Neuron (in vitro differentiated cells): Measurements from ENCODE around the gene GAB2.

Source experiments
- H2AFZ ChIP-seq: one replicate; pipeline ENCODE4 v1.6.1; 2013; ENCODE audit warnings: low read depth, mild to moderate bottlenecking, inconsistent platforms, low read length, moderate library complexity
- H3K27me3 ChIP-seq: one replicate; pipeline ENCODE4 v1.6.1; 2013; ENCODE audit warnings: low read length; ENCODE audit not compliant: insufficient read depth
- H3K36me3 ChIP-seq: one replicate; pipeline ENCODE4 v1.6.1; 2013; ENCODE audit warnings: low read length; ENCODE audit not compliant: insufficient read depth
- H3K4me1 ChIP-seq: one replicate; pipeline ENCODE4 v1.6.1; 2013; ENCODE audit warnings: low read length; ENCODE audit not compliant: insufficient read depth
- H3K4me3 ChIP-seq: 2 replicates; pipeline ENCODE4 v1.5.1; 2013; ENCODE audit warnings: mild to moderate bottlenecking, low read length, moderate library complexity
- H3K9me3 ChIP-seq: one replicate; pipeline ENCODE4 v1.6.1; 2013; ENCODE audit warnings: low read length

Gene GAB2

DNA sequence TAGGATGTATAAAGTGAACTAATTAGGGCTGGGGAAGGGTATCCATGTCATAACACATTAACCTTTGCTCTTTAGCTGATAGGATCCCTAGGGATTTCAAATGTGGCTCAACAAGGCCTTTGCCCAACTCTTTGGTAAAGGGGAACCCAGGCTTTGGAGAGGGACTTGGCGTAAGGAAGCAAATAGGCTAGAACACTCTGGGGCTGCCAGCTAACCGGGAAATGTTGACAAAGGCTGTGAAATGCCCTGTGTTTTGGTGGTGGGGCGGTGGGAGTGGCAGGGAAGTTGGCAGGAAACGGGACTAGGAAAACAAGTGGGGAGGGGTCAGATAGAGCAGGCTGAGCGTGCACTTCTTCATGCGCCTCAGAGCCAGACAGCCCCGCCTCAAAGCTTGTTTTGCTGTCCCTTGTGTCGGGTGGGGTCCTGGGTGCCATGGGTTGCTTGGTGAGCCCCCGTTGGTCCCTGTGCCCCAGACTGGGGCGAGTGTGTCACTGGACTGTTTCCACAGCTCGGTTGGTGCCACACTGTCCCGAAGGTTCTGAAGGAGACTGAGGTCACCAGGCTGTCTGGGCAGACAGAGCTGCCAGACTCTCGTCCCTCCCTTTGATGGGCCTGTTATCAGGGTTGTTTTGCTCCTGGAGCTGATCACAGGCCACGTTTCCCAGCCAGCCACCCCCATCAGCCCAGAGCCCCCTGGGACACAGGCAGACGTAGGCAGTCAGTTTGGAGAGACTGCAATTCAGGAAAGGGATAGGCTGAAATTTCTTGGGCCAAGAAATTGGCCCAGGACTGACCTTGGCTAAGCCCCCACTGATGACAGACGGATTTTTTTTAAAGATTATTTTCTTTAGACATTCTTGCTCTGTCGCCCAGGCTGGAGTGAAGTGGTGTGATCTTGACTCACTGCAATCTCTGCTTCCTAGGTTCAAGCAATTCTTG lies 248.8 kb downstream of the GAB2 start:
- no peaks in the 10 kb centered on the region for H3K27me3 ChIP-seq
- peaks cover 3% of the 10 kb centered on the region for H3K4me1 ChIP-seq
- no peaks in the 10 kb centered on the region for H3K9me3 ChIP-seq
- H3K4me3 ChIP-seq: no peak overlapping the region
- H3K36me3 ChIP-seq: peaks cover 12% of the 10 kb centered on the region
- H2AFZ ChIP-seq: no peak overlapping the region

DNA sequence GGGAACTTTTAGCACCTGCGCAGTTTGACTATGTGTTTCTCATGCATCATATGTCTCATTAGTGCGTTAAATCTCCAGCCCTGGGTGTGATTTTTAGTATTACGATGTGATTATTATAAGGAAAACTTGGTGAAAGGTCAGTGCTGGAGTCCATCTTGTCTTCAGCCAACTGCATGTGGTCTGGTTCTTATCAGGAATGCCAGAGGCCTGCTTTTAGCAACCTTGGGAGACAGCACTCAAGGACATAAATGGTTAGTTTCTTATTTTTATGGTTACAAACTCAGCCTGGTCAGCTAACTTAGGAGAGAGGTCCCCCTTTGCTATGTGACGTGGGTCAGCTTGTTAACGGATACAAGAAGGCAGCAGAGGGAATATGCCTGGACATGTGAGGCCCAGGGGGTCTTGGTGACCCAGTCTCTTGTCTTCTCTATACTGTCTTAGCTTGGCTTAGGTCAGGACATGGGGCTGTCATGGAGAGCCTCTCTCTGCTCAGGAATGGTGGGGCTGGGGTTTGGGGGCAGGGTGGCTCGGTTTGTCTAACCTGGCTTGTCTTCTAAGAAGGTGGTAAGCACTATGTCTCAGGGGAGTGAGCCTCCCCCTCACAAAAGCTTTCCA lies 250.7 kb downstream of the GAB2 start:
- Histone ChIP-seq H2AFZ (no peak overlapping the region), H3K4me1 (peaks cover 9% of the 10 kb centered on the region), H3K36me3 (peaks cover 2% of the 10 kb centered on the region), H3K9me3 (no peaks in the 10 kb centered on the region), H3K4me3 (no peak overlapping the region), H3K27me3 (no peaks in the 10 kb centered on the region)
